HG02588 (cell line): ENCODE results near the gene G3BP2.

Source experiments
- ATAC-seq: cut with Tn5 transposase; IDR thresholded peaks from one replicate; pipeline ENCODE4 v1.9.1; 2021; ENCODE audit warnings: mild to moderate bottlenecking, moderate library complexity; ENCODE audit not compliant: unreplicated experiment

The G3BP2 gene

DNA sequence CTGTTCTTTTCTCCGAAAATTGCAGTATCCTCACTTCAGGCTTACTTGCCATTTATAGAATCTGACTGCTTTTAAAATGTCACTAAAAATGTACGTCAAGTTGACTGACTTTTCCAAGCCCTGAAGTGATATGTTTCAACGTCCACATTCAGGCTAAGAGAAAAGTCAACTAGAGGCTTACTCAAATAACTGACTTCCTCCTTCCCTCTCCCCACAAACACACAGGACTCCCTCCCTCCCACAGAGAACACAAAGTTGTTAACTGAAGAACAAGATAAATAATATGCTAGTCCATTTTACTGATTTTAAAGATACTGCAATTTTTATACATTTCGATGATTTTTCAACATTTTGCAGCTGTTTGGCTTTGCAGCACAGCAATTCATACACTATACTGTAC is 29.1 kb downstream of the G3BP2 start:
- no peak for ATAC-seq

DNA sequence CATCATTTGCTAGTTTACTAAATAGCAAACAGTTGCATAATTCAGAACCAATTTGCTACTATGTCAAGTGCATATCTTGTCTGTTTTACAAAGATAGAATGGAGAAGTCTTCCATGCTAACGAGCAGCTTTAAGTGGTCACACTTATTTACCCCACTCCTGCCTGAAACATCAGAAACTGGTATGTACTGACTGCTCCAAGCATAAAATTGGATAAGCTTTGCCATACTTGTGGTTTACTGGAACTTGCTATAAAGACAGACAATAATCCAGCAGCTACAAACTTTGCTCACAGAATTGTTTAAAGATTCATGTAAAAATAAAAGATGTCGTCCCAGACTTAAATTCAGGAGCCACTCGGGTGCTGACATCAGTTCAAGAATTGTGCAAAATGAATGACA is 29.6 kb downstream of the G3BP2 start:
- no peak for ATAC-seq

GRCh38 chr4:75639124-75639695 is 34.0 kb downstream of the G3BP2 start:
- ATAC-seq, result no peak

GRCh38 chr4:75637827-75638226 is 35.4 kb downstream of the G3BP2 start:
- no peak for ATAC-seq

DNA sequence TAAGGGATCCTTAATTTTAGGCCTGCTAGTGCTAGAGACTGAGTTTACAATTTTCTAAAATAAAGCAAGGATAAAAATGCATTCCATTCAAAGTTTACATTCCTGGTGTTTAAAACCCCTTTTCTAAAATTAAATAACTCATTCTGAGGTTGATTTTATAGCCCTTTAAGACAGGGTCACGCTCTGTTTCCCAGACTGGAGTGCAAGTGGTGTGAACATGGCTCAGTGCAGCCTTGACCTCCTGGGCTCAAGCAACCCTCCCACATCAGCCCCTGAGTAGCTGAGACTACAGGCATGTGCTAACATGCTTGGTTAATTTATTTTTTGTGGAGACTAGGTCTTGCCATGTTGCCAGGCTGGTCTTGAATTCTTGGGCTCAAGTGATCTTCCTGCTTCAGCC is 36.0 kb downstream of the G3BP2 start:
- no peak for ATAC-seq

GRCh38 chr4:75634951-75635350 is 38.3 kb downstream of the G3BP2 start:
- ATAC-seq, result no peak

- no peak for ATAC-seq
These were observed 38.9 kb downstream of the G3BP2 start for GRCh38 chr4:75634281-75634680.

DNA sequence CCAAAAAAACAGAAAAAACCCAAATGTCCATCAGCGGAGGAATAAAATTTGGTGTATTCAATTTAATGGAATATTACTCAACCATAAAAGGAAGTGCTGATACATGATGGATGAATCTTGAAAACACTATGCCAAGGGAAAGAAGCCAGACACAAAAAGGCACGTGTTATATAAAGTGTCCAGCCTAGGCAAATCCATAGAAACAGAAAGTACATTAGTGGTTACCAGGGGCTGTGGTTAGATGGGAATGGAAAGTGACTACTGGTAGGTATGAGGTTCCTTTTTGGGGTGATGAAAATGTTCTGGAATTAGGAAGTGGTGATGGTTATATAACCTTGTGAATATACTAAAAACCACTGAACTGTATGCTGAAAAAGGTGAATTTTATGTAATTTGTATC is 39.4 kb downstream of the G3BP2 start:
- no peak for ATAC-seq

GRCh38 chr4:75630937-75631329 is 42.3 kb downstream of the G3BP2 start:
- no peak for ATAC-seq

- ATAC-seq, result peak; percentile 99
These were observed 42.9 kb downstream of the G3BP2 start, which contains the start of gene CDKL2 for GRCh38 chr4:75630174-75630936. Gene CDKL2 (minus strand): TSS chr4:75630528. CDS start chr4:75625988, 4,540 bp downstream.

- no peak for ATAC-seq
These were observed 44.0 kb downstream of the G3BP2 start for GRCh38 chr4:75629239-75629638.

DNA sequence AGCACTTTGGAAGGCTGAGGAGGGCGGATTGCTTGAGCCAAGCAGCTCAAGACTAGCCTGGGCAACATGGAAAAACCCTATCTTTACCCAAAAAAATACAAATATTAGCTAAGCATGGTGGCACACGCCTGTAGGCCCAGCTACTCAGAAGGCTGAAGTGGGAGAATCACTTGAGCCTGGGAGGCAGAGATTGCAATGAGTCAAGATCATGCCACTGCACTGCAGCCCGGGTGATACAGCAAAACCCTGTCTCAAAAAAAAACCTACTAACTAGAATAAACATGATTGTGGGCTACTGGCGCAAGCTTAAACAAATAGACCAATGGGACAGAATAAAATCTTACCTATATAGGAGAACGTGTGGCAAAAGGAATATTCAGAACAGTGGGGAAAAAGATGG is 50.2 kb downstream of the G3BP2 start:
- no peak for ATAC-seq

DNA sequence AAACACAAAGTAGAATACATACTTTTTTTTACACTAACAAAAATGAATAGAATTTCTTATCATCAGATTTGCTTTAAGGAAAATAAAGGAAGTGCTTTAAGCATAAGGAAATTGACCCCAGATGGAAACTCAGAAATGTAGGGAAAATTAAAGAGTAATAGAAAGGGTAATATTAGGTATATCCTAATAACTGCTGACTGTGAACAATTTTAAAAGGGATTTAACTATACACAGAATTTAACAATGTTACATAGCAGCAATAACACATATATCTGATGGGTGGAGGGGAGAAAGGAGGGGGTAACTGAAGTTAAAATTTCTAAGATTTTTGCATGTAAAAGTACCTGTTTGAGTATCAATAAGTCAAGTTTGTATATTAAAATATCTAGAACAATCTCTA is 51.5 kb downstream of the G3BP2 start:
- no peak for ATAC-seq

DNA sequence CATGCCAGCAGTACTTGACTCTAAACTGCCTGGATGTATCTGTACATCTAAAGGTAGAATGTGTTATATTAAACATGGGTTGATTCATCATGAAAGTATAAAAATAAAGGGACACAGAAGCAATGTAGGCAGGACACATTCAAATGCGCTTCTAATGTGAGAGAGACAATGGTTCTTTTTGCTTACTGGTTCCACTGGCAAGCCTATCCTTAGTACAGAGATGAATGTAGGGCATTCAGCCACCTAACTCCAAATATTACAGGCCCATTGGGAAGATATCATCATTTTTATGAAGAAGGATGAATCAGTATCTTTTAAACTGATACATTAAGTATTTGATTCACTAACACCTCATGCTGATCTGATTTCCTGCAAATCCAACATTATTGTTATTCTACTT is 60.9 kb downstream of the G3BP2 start:
- no peak for ATAC-seq

DNA sequence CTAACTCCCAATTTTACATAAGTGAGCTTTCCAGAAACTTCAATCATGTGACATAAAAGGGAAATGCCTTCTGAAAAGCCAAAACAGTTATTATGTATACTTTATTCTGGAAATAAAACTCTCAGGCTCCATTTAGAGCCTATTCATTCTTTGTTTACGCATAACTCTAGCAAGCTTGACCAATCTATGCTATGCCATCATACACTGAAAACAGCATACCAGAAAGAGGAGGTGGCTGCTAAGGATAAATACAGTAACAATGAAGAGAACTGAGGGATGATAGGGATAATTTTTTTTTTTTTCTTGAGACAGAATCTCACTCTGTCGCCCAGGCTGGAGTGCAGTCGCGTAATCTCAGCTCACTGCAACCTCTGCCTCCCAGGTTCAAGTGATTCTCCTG is 67.3 kb downstream of the G3BP2 start:
- ATAC-seq, result no peak

DNA sequence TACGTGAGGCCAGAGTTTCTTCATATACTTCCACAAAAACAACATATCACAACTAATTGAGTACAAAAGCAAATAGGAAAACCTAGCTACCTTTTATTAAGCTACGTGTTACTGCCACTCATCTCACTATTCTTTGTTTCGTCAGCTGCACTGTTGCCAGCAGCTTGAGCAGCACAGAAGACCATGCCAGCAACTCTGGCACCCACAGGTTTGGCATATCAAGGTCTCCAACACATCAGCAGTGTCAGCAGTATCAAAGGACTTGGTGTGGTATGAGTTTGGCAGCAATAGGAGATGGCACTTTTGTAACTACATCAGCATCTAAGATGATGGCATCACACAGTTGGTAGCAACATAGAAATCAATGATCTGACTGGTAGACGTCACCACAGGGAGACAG is 73.6 kb downstream of the G3BP2 start:
- ATAC-seq, result no peak

DNA sequence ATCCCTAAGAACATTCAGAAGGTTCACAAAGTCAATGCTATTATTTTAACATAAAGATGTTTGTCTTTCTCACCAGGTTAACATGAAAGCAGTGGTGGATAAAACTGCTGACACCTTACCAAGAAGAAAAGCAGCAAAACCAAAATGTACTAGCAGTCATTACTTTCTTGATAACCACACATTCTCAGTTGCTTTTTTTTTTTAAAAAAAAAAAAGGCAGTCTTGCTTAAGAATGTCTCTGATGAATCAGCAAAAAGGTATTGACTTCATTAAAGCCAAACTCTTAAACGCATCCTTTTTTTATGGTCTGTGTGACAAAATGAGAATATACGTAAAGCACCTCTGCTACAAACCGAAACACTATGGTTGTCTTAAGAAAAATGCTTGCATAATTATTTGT is 74.8 kb downstream of the G3BP2 start:
- ATAC-seq, result no peak

DNA sequence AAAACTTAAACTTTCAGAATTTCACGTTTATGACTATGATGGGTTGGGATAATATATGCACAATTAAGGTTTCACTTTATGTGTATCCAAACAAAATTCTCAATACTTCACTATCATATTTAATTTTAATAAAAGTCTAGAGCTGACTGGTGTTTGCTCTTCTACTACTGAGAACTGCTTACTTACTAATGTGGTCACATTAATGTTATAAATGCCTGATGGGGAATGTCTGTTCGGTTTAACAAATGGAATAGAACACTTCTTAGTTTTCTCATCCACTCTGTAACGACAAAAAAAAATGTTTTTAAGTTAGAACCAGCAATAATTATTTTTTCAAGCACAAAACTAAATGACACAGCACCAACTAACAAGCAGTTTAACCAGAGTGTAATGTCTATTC is 77.2 kb downstream of the G3BP2 start:
- ATAC-seq, result no peak

- ATAC-seq, result no peak
These were observed 79.8 kb downstream of the G3BP2 start for GRCh38 chr4:75593393-75593792.
